BJ (cell line): ENCODE results near the gene CPLX1. TPM values are rescaled to one million over a fixed set of nuclear protein-coding genes. Genes with fewer than 3 reads are reported as not detected.
A peak's percentile ranks its signal among the peaks of the same experiment; 100 is the strongest.

Experiments
- CTCF ChIA-PET: fragments of 350-600 bp; formaldehyde crosslinking; extraction: SDS; loops from one replicate; lab custom pipeline; 2021; ENCODE audit warnings: antibody characterized with exemption, inconsistent platforms; lab: Yijun Ruan, JAX
- POLR2A ChIA-PET: fragments of 300-600 bp; sonication (Branson Sonifier 250); formaldehyde crosslinking; extraction: SDS; loops from one replicate; lab custom pipeline; 2021; ENCODE audit warnings: antibody characterized with exemption; lab: Charles Lee
- DNase-seq: peaks from one replicate; pipeline ENCODE4 v3.0.0-alpha.2; 2011; ENCODE audit warnings: low read depth
- H3K27me3 ChIP-seq: 2 replicates; pipeline ENCODE4 v1.6.0; 2011; ENCODE audit warnings: low read length; ENCODE audit not compliant: control insufficient read depth, insufficient read depth
- H3K36me3 ChIP-seq: 2 replicates; pipeline ENCODE4 v1.5.1; 2011; ENCODE audit warnings: low read length; ENCODE audit not compliant: control insufficient read depth, insufficient read depth
- H3K4me3 ChIP-seq: 2 replicates; pipeline ENCODE4 v1.5.1; 2011; ENCODE audit warnings: low read depth, mild to moderate bottlenecking, control low read depth, low read length
- polyA plus RNA-seq: library from polyadenylated mRNA; depleted of rRNA; stranded (reverse); fragments of >200 nt; gene quantifications from 2 replicates; pipeline ENCODE4 v1.2.3, GENCODE V29; 2011
- TF ChIP-seq, protein P1 (sequence below): IDR thresholded peaks from 2 replicates; pipeline ENCODE4 v1.5.1; 2011; ENCODE audit warnings: low read depth, mild to moderate bottlenecking, control low read depth, inconsistent platforms, low read length, moderate library complexity; ENCODE audit not compliant: insufficient read depth

CPLX1 gene
- polyA plus RNA-seq, 1 experiment = 0.15 TPM

DNA sequence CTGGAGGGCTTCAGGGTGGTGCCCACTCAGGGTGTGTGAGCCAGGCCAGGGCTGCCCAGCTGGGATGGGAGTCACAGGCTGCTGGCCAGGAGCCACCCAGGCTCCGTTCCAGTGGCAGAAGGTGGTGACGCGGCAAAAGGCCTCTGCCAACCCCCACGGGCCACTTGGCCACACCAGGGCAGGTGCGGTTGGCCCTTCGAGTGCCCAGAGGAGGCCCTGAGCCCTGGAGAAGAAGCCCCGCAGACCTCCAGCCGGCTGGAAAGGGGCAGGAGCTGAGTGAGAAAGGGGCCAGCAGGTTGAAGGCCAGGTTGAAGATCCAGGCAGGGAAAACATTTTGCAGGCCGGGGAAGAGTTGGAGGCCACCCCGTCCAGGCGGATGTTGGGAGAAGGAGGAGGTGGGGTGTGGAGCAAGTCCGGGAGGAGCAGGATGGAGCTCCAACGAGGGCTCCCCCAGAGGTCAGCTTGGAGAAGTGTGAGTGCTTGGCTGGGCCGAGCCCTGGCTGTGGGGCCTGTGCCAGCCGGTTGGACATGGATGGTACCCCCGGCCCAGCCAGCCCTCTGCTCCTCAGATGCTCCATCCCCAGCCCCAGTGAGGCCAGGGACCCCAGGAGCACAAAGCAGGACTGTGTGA lies 2.8 kb upstream of the CPLX1 start:
- TF ChIP-seq, protein P1, sequence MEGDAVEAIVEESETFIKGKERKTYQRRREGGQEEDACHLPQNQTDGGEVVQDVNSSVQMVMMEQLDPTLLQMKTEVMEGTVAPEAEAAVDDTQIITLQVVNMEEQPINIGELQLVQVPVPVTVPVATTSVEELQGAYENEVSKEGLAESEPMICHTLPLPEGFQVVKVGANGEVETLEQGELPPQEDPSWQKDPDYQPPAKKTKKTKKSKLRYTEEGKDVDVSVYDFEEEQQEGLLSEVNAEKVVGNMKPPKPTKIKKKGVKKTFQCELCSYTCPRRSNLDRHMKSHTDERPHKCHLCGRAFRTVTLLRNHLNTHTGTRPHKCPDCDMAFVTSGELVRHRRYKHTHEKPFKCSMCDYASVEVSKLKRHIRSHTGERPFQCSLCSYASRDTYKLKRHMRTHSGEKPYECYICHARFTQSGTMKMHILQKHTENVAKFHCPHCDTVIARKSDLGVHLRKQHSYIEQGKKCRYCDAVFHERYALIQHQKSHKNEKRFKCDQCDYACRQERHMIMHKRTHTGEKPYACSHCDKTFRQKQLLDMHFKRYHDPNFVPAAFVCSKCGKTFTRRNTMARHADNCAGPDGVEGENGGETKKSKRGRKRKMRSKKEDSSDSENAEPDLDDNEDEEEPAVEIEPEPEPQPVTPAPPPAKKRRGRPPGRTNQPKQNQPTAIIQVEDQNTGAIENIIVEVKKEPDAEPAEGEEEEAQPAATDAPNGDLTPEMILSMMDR = no peak; the same call in 1 of the 2 replicates
- POLR2A ChIA-PET = no interaction called here
- CTCF ChIA-PET = interaction anchor here (0.8 kb wide), 2 partner anchors 16 to 58 kb away, joined by 3 read pairs; no protein-coding TSS in a partner anchor

GRCh38 chr4:827209-828081 lies 1.5 kb upstream of the CPLX1 start:
- ChIA-PET CTCF (no interaction called here), POLR2A (no interaction called here)
- peaks cover 45% of the 10 kb centered on the region for H3K27me3 ChIP-seq

More for the DNA sequence above, 2.8 kb upstream of the CPLX1 start:
- no peaks in the 10 kb centered on the region for H3K36me3 ChIP-seq
- H3K27me3 ChIP-seq = peaks cover 32% of the 10 kb centered on the region
- DNase-seq = no peak
- H3K4me3 ChIP-seq = no peak overlapping the region

GRCh38 chr4:826508-827208 lies 729 bp upstream of the CPLX1 start:
- DNase-seq = no peak
- H3K36me3 ChIP-seq = no peaks in the 10 kb centered on the region
- CTCF ChIA-PET = no interaction called here
- TF ChIP-seq, protein P1 = no peak
- no peak overlapping the region for H3K4me3 ChIP-seq
- peaks cover 46% of the 10 kb centered on the region for H3K27me3 ChIP-seq
- POLR2A ChIA-PET = no interaction called here

More at GRCh38 chr4:827209-828081, 1.5 kb upstream of the CPLX1 start:
- DNase-seq = no peak
- no peaks in the 10 kb centered on the region for H3K36me3 ChIP-seq
- H3K4me3 ChIP-seq = no peak overlapping the region
- TF ChIP-seq, protein P1 = no peak

DNA sequence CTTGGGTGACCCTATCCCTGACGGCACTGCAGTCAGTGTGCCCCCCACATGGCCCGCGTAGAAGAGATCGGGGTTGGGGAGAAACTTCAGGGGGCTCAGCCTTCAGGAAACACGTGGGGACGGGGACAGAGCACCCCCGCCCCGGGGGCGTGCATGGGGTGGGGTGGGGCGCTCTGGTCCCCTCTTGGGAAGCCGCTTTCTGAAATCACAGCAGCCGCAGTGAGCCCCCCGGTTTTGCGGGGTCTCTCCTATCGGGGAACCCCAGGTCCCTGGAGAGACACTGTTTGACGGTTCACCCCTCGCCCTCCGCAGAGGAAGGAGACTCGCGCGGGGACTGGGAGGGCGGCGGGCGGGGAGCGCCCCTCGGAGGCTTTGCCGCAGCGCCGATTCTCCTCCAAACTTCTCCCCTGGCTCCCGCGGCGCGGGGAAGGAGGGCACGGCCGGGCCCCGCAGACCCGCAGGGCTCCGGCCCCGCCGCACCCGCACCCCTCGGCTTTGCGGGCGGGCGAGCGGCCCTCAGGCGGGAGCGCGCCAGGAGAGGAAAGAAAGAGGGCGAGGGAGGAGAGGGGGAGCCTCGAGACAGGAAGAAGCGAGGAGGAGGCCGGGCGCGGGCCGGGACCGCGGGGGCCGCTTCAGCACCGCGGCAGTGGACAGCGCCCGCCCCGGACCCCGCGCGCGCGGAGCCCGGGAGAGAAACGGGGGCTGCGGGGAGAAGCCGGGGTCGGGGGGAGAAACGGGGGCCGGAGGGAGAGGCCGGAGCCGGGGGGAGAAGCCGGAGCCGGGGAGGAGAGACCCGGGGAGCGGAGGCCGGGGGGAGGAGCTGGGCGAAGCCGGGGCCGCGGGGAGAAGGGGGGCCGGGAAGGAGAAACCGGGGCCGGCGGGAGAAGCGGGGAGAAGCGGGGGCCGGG lies 612 bp downstream of the CPLX1 start:
- Histone ChIP-seq H3K36me3 (no peaks in the 10 kb centered on the region), H3K4me3 (peak overlapping the region; percentile 30), H3K27me3 (peaks cover 48% of the 10 kb centered on the region)
- no peak for DNase-seq
- POLR2A ChIA-PET = no interaction called here
- CTCF ChIA-PET = no interaction called here
- TF ChIP-seq, protein P1 = no peak
